ENCODE results near the gene CALY.

The CALY gene

GRCh38 chr10:133357285-133358161, 20.8 kb upstream of the CALY start, which contains the start of gene FUOM:
TSS of gene FUOM (minus strand) at chr10:133358019. CDS start at chr10:133358007, 12 bp downstream.
- H3K9me3 ChIP-seq (ENCODE audit: control insufficient read depth in 2 of 2, low read length in 2 of 2) = no peaks in the 10 kb centered on the region
- H3K4me3 ChIP-seq (ENCODE audit: low read length in 2 of 2) = peak within 1 kb of the TSS in 1 of 2 donors; percentile 72
- H3K9ac ChIP-seq (ENCODE audit: low read length in 2 of 2) = peak within 1 kb of the TSS in 1 of 2 donors; percentile 27
- H3K27me3 ChIP-seq (ENCODE audit: control insufficient read depth in 1 of 2, insufficient read depth in 2 of 2, low read length in 2 of 2) = peaks cover 2 to 20% of the 10 kb centered on the region in 2 donors
- H3K36me3 ChIP-seq (ENCODE audit: control insufficient read depth in 2 of 2, insufficient read depth in 2 of 2, low read length in 2 of 2) = peaks cover 6 to 7% of the 10 kb centered on the region in 2 donors
- peaks cover 10% of the 10 kb centered on the region for H3K4me1 ChIP-seq (ENCODE audit: control insufficient read depth, insufficient read depth, low read length)
- H3K27ac ChIP-seq (ENCODE audit: low read length) = no peak within 1 kb of the TSS

- Histone ChIP-seq H3K36me3 (ENCODE audit: control insufficient read depth in 2 of 2, insufficient read depth in 2 of 2, low read length in 2 of 2) (no peaks in the 10 kb centered on the region), H3K9ac (ENCODE audit: low read length in 2 of 2) (peak overlapping the region in 1 of 2 donors; percentile 27), H3K4me1 (ENCODE audit: control insufficient read depth, insufficient read depth, low read length) (peaks cover 10% of the 10 kb centered on the region), H3K27ac (ENCODE audit: low read length) (no peak overlapping the region), H3K27me3 (ENCODE audit: control insufficient read depth in 1 of 2, insufficient read depth in 2 of 2, low read length in 2 of 2) (peaks cover 2 to 22% of the 10 kb centered on the region in 2 donors), H3K4me3 (ENCODE audit: low read length in 2 of 2) (peak overlapping the region in 1 of 2 donors; percentile 72), H3K9me3 (ENCODE audit: control insufficient read depth in 2 of 2, low read length in 2 of 2) (no peaks in the 10 kb centered on the region)
Observed at GRCh38 chr10:133356549-133357284, 20.0 kb upstream of the CALY start.

GRCh38 chr10:133355991-133356390, 19.3 kb upstream of the CALY start:
- Histone ChIP-seq H3K27ac (ENCODE audit: low read length) (no peak overlapping the region), H3K27me3 (ENCODE audit: control insufficient read depth in 1 of 2, insufficient read depth in 2 of 2, low read length in 2 of 2) (peaks cover 2 to 22% of the 10 kb centered on the region in 2 donors), H3K4me3 (ENCODE audit: low read length in 2 of 2) (no peak overlapping the region), H3K9me3 (ENCODE audit: control insufficient read depth in 2 of 2, low read length in 2 of 2) (no peaks in the 10 kb centered on the region), H3K9ac (ENCODE audit: low read length in 2 of 2) (no peak overlapping the region), H3K36me3 (ENCODE audit: control insufficient read depth in 2 of 2, insufficient read depth in 2 of 2, low read length in 2 of 2) (no peaks in the 10 kb centered on the region), H3K4me1 (ENCODE audit: control insufficient read depth, insufficient read depth, low read length) (peaks cover 10% of the 10 kb centered on the region)

- no peak overlapping the region for H3K4me3 ChIP-seq (ENCODE audit: low read length in 2 of 2)
- H3K9me3 ChIP-seq (ENCODE audit: control insufficient read depth in 2 of 2, low read length in 2 of 2) = no peaks in the 10 kb centered on the region
- peaks cover 2 to 22% of the 10 kb centered on the region in 2 donors for H3K27me3 ChIP-seq (ENCODE audit: control insufficient read depth in 1 of 2, insufficient read depth in 2 of 2, low read length in 2 of 2)
- H3K9ac ChIP-seq (ENCODE audit: low read length in 2 of 2) = no peak overlapping the region
- peaks cover 10% of the 10 kb centered on the region for H3K4me1 ChIP-seq (ENCODE audit: control insufficient read depth, insufficient read depth, low read length)
- no peak overlapping the region for H3K27ac ChIP-seq (ENCODE audit: low read length)
- H3K36me3 ChIP-seq (ENCODE audit: control insufficient read depth in 2 of 2, insufficient read depth in 2 of 2, low read length in 2 of 2) = no peaks in the 10 kb centered on the region
Observed at GRCh38 chr10:133355266-133355665, 18.6 kb upstream of the CALY start.

- no peak overlapping the region for H3K9ac ChIP-seq (ENCODE audit: low read length in 2 of 2)
- no peaks in the 10 kb centered on the region for H3K9me3 ChIP-seq (ENCODE audit: control insufficient read depth in 2 of 2, low read length in 2 of 2)
- no peak overlapping the region for H3K4me3 ChIP-seq (ENCODE audit: low read length in 2 of 2)
- no peak overlapping the region for H3K27ac ChIP-seq (ENCODE audit: low read length)
- peaks cover 10% of the 10 kb centered on the region for H3K4me1 ChIP-seq (ENCODE audit: control insufficient read depth, insufficient read depth, low read length)
- peaks cover 4 to 22% of the 10 kb centered on the region in 2 donors for H3K27me3 ChIP-seq (ENCODE audit: control insufficient read depth in 1 of 2, insufficient read depth in 2 of 2, low read length in 2 of 2)
- H3K36me3 ChIP-seq (ENCODE audit: control insufficient read depth in 2 of 2, insufficient read depth in 2 of 2, low read length in 2 of 2) = no peaks in the 10 kb centered on the region
Observed at GRCh38 chr10:133354672-133355240, 18.1 kb upstream of the CALY start.

GRCh38 chr10:133353988-133354605, 17.4 kb upstream of the CALY start:
- no peaks in the 10 kb centered on the region for H3K36me3 ChIP-seq (ENCODE audit: control insufficient read depth in 2 of 2, insufficient read depth in 2 of 2, low read length in 2 of 2)
- H3K9me3 ChIP-seq (ENCODE audit: control insufficient read depth in 2 of 2, low read length in 2 of 2) = no peaks in the 10 kb centered on the region
- peaks cover 10% of the 10 kb centered on the region for H3K4me1 ChIP-seq (ENCODE audit: control insufficient read depth, insufficient read depth, low read length)
- H3K9ac ChIP-seq (ENCODE audit: low read length in 2 of 2) = no peak overlapping the region
- peaks cover 6 to 25% of the 10 kb centered on the region in 2 donors for H3K27me3 ChIP-seq (ENCODE audit: control insufficient read depth in 1 of 2, insufficient read depth in 2 of 2, low read length in 2 of 2)
- H3K4me3 ChIP-seq (ENCODE audit: low read length in 2 of 2) = no peak overlapping the region
- H3K27ac ChIP-seq (ENCODE audit: low read length) = no peak overlapping the region

- H3K36me3 ChIP-seq (ENCODE audit: control insufficient read depth in 2 of 2, insufficient read depth in 2 of 2, low read length in 2 of 2) = no peaks in the 10 kb centered on the region
- H3K27me3 ChIP-seq (ENCODE audit: control insufficient read depth in 1 of 2, insufficient read depth in 2 of 2, low read length in 2 of 2) = peaks cover 6 to 25% of the 10 kb centered on the region in 2 donors
- no peaks in the 10 kb centered on the region for H3K9me3 ChIP-seq (ENCODE audit: control insufficient read depth in 2 of 2, low read length in 2 of 2)
- H3K27ac ChIP-seq (ENCODE audit: low read length) = no peak overlapping the region
- peaks cover 7% of the 10 kb centered on the region for H3K4me1 ChIP-seq (ENCODE audit: control insufficient read depth, insufficient read depth, low read length)
- no peak overlapping the region for H3K9ac ChIP-seq (ENCODE audit: low read length in 2 of 2)
- no peak overlapping the region for H3K4me3 ChIP-seq (ENCODE audit: low read length in 2 of 2)
Observed at GRCh38 chr10:133353202-133353959, 16.7 kb upstream of the CALY start.

- H3K36me3 ChIP-seq (ENCODE audit: control insufficient read depth in 2 of 2, insufficient read depth in 2 of 2, low read length in 2 of 2) = no peaks in the 10 kb centered on the region
- H3K27ac ChIP-seq (ENCODE audit: low read length) = no peak overlapping the region
- H3K4me1 ChIP-seq (ENCODE audit: control insufficient read depth, insufficient read depth, low read length) = no peaks in the 10 kb centered on the region
- peaks cover 10 to 23% of the 10 kb centered on the region in 2 donors for H3K27me3 ChIP-seq (ENCODE audit: control insufficient read depth in 1 of 2, insufficient read depth in 2 of 2, low read length in 2 of 2)
- H3K9ac ChIP-seq (ENCODE audit: low read length in 2 of 2) = no peak overlapping the region
- H3K4me3 ChIP-seq (ENCODE audit: low read length in 2 of 2) = no peak overlapping the region
- no peaks in the 10 kb centered on the region for H3K9me3 ChIP-seq (ENCODE audit: control insufficient read depth in 2 of 2, low read length in 2 of 2)
Observed at GRCh38 chr10:133351408-133352318, 15.0 kb upstream of the CALY start.

GRCh38 chr10:133350950-133351329, 14.2 kb upstream of the CALY start:
- Histone ChIP-seq H3K9ac (ENCODE audit: low read length in 2 of 2) (no peak overlapping the region), H3K4me3 (ENCODE audit: low read length in 2 of 2) (no peak overlapping the region), H3K4me1 (ENCODE audit: control insufficient read depth, insufficient read depth, low read length) (no peaks in the 10 kb centered on the region), H3K27ac (ENCODE audit: low read length) (no peak overlapping the region), H3K9me3 (ENCODE audit: control insufficient read depth in 2 of 2, low read length in 2 of 2) (no peaks in the 10 kb centered on the region), H3K27me3 (ENCODE audit: control insufficient read depth in 1 of 2, insufficient read depth in 2 of 2, low read length in 2 of 2) (peaks cover 14 to 18% of the 10 kb centered on the region in 2 donors), H3K36me3 (ENCODE audit: control insufficient read depth in 2 of 2, insufficient read depth in 2 of 2, low read length in 2 of 2) (no peaks in the 10 kb centered on the region)

Measured in stomach smooth muscle (tissue), 2 donors.